HK-2 (cell line): Measurements from ENCODE around the gene CSNK1D.

Experiments
- DNase-seq: peaks from one replicate; pipeline ENCODE4 v3.0.0-alpha.2; 2018; ENCODE audit not compliant: unreplicated experiment

CSNK1D gene

GRCh38 chr17:82273327-82274133 is at the start of gene CSNK1D:
CSNK1D (minus strand) TSS chr17:82273700; CDS start chr17:82273381, 319 bp downstream.
- peak; percentile 89 for DNase-seq

- DNase-seq = no peak
Observed at GRCh38 chr17:82322526-82323453, 49.3 kb upstream of the CSNK1D start.

GRCh38 chr17:82321947-82322466 is 48.5 kb upstream of the CSNK1D start:
- DNase-seq = no peak

- DNase-seq = no peak
Observed at GRCh38 chr17:82320956-82321927, 47.7 kb upstream of the CSNK1D start.

- no peak for DNase-seq
Observed at GRCh38 chr17:82320140-82320840, 46.8 kb upstream of the CSNK1D start.

GRCh38 chr17:82319619-82320062 is 46.1 kb upstream of the CSNK1D start:
- DNase-seq = no peak

GRCh38 chr17:82318772-82319606 is 45.5 kb upstream of the CSNK1D start:
- DNase-seq = no peak

- no peak for DNase-seq
Observed at GRCh38 chr17:82318169-82318498, 44.6 kb upstream of the CSNK1D start.

GRCh38 chr17:82317394-82318168 is 44.1 kb upstream of the CSNK1D start, which contains the start of gene CD7:
CD7 (minus strand) TSS chr17:82317608; CDS start chr17:82317495, 113 bp downstream.
- no peak for DNase-seq

GRCh38 chr17:82316651-82317393 is 43.3 kb upstream of the CSNK1D start:
- DNase-seq = no peak

- DNase-seq = no peak
Observed at GRCh38 chr17:82315703-82316358, 42.3 kb upstream of the CSNK1D start.

GRCh38 chr17:82314727-82315605 is 41.5 kb upstream of the CSNK1D start:
- no peak for DNase-seq

GRCh38 chr17:82314012-82314726 is 40.7 kb upstream of the CSNK1D start:
- no peak for DNase-seq

- DNase-seq = no peak
Observed at GRCh38 chr17:82313195-82314011, 39.9 kb upstream of the CSNK1D start.

GRCh38 chr17:82311971-82312370 is 38.5 kb upstream of the CSNK1D start:
- no peak for DNase-seq
